Endothelial cell of umbilical vein (primary cell): ENCODE results near the gene SPRED2. TPM values are rescaled to one million over a fixed set of nuclear protein-coding genes. Genes with fewer than 3 reads are reported as not detected.

Experiments
- BruUV-seq: library from RNA; stranded (reverse); fragments of 400-500 nt; replicated peaks from 2 replicates; lab custom pipeline; 2021; lab: Mats Ljungman, UMichigan
- CTCF ChIA-PET: fragments of 300-600, 350-600 bp; sonication (Branson Sonifier 250); formaldehyde crosslinking; loops from one replicate; lab custom pipeline; 2021; ENCODE audit warnings: antibody characterized with exemption, inconsistent platforms; lab: Charles Lee
- POLR2A ChIA-PET: fragments of 300-600, 350-600 bp; sonication (Branson Sonifier 250); formaldehyde crosslinking; loops from one replicate; lab custom pipeline; 2021; ENCODE audit warnings: antibody characterized with exemption, inconsistent platforms; lab: Charles Lee
- DNase-seq: peaks from one replicate; pipeline ENCODE4 v3.0.0-alpha.2; 2011; ENCODE audit warnings: low read depth, low spot score
- FAIRE-seq: peaks from 2 replicates; lab custom pipeline; 2011; peaks lifted over from hg19 to GRCh38; lab: Jason Lieb, UNC
- H2AFZ ChIP-seq: 2 replicates; pipeline ENCODE4 v1.6.0; 2012; ENCODE audit warnings: low read depth, low read length, control low read depth, inconsistent platforms
- H3K27ac ChIP-seq: 2 replicates; pipeline ENCODE4 v1.5.1; 2011; ENCODE audit warnings: low read depth, mild to moderate bottlenecking, control low read depth, low read length, moderate library complexity; ENCODE audit not compliant: insufficient read depth
- H3K27me3 ChIP-seq, 2 experiments: 2 replicates each; pipeline versions ENCODE4 v1.6.0 to v1.6.1; 2011; ENCODE audit warnings: low read length in 2 of 2, mixed read lengths in 1 of 2; ENCODE audit not compliant: control insufficient read depth in 2 of 2, insufficient read depth in 2 of 2
- H3K36me3 ChIP-seq, 2 experiments: 2 replicates in 1 of 2; 3 replicates in 1 of 2; pipeline ENCODE4 v1.5.1; 2011; ENCODE audit warnings: low read length in 2 of 2, mild to moderate bottlenecking in 1 of 2, moderate library complexity in 1 of 2; ENCODE audit not compliant: control insufficient read depth in 2 of 2, insufficient read depth in 2 of 2; ENCODE audit errors: extremely low read depth in 1 of 2
- H3K4me1 ChIP-seq: 3 replicates; pipeline ENCODE4 v1.5.1; 2011; ENCODE audit warnings: mild to moderate bottlenecking, low read length; ENCODE audit not compliant: control insufficient read depth, insufficient read depth; ENCODE audit errors: extremely low read depth
- H3K4me2 ChIP-seq: 2 replicates; pipeline ENCODE4 v1.6.1; 2011; ENCODE audit warnings: low read length, control low read depth, mixed read lengths; ENCODE audit not compliant: insufficient read depth
- H3K4me3 ChIP-seq, 3 experiments: fragments of 200-600 bp in 1 of 3; sonication (generic), shearing (Covaris generic) in 1 of 3; replicated peaks in 1 of 3; 2 replicates each; pipeline ENCODE4 v1.5.1; 2011 to 2016; ENCODE audit warnings: control low read depth in 3 of 3, low read length in 3 of 3, mild to moderate bottlenecking in 2 of 3, inconsistent platforms in 1 of 3, low read depth in 1 of 3, moderate library complexity in 1 of 3; ENCODE audit not compliant: insufficient read depth in 1 of 3
- H3K79me2 ChIP-seq: 2 replicates; pipeline ENCODE4 v1.6.0; 2012; ENCODE audit warnings: low read length, inconsistent platforms; ENCODE audit not compliant: control insufficient read depth, insufficient read depth
- H3K9ac ChIP-seq: replicated peaks from 2 replicates; pipeline ENCODE3; 2011; ENCODE audit warnings: low read length, control low read depth; ENCODE audit not compliant: insufficient read depth; ENCODE audit errors: extremely low read depth
- H3K9me1 ChIP-seq: replicated peaks from 3 replicates; pipeline ENCODE4 v1.6.0; 2011; ENCODE audit warnings: mild to moderate bottlenecking, low read length; ENCODE audit not compliant: control insufficient read depth, insufficient read depth; ENCODE audit errors: extremely low read depth
- H3K9me3 ChIP-seq: replicated peaks from 2 replicates; pipeline ENCODE4 v1.5.1; 2012; ENCODE audit warnings: low read length, inconsistent platforms; ENCODE audit not compliant: control insufficient read depth, insufficient read depth
- H4K20me1 ChIP-seq: replicated peaks from 2 replicates; pipeline ENCODE3; 2011; ENCODE audit warnings: mild to moderate bottlenecking, low read length; ENCODE audit not compliant: control insufficient read depth, insufficient read depth; ENCODE audit errors: extremely low read depth
- CTCF ChIP-seq, 2 donors: IDR thresholded peaks; 1 replicate in 1 of 2; 2 replicates in 1 of 2; pipeline ENCODE4 v1.5.1; 2011; ENCODE audit warnings: low read length in 2 of 2, mild to moderate bottlenecking in 2 of 2, moderate library complexity in 2 of 2, control low read depth in 1 of 2, inconsistent platforms in 1 of 2, low read depth in 1 of 2; ENCODE audit not compliant: insufficient read depth in 1 of 2; ENCODE audit errors: extremely low read depth in 1 of 2
- EZH2 ChIP-seq: IDR thresholded peaks from 2 replicates; pipeline ENCODE4 v1.6.1; 2012; ENCODE audit warnings: borderline replicate concordance, low read depth, mild to moderate bottlenecking, moderate library complexity, low read length, inconsistent platforms; ENCODE audit not compliant: severe bottlenecking
- FOS ChIP-seq: IDR thresholded peaks from 2 replicates; pipeline ENCODE4 v1.6.1; 2011; ENCODE audit warnings: mild to moderate bottlenecking, low read length, moderate library complexity, borderline replicate concordance; ENCODE audit not compliant: insufficient read depth
- GATA2 ChIP-seq: IDR thresholded peaks from 2 replicates; pipeline ENCODE4 v1.7.0; 2011; ENCODE audit warnings: low read depth, mild to moderate bottlenecking, moderate library complexity, mixed read lengths, low read length; ENCODE audit not compliant: insufficient read length, insufficient read depth
- JUN ChIP-seq: IDR thresholded peaks from 2 replicates; pipeline ENCODE4 v1.6.1; 2011; ENCODE audit warnings: borderline replicate concordance, low read depth; ENCODE audit not compliant: insufficient read length, insufficient read depth
- MYC ChIP-seq: IDR thresholded peaks from one replicate; pipeline ENCODE4 v1.6.1; 2011; ENCODE audit warnings: mild to moderate bottlenecking, low read depth, low read length
- POLR2A ChIP-seq: IDR thresholded peaks from 2 replicates; pipeline ENCODE4 v1.6.1; 2012; ENCODE audit warnings: low read depth, mild to moderate bottlenecking, control low read depth, low read length
- POLR2AphosphoS5 ChIP-seq: IDR thresholded peaks from 2 replicates; pipeline ENCODE4 v1.6.1; 2012; ENCODE audit warnings: low read depth, mild to moderate bottlenecking, control low read depth, low read length, moderate library complexity; ENCODE audit not compliant: insufficient read depth
- dilution Hi-C: fragments of 300-500 bp; cut with MboI; formaldehyde crosslinking; loops from one replicate; pipeline ENCODE4 v1.15.0; 2019; ENCODE audit warnings: low sequenced_read_pairs; ENCODE audit not compliant: extremely low pct_ligation_motif_present
- intact Hi-C: fragments of 100-400 bp; cut with micrococcal nuclease; formaldehyde crosslinking; loops from one replicate; pipeline ENCODE4 v1.10.0; 2022
- polyA plus RNA-seq, 4 experiments: library from polyadenylated mRNA; depleted of rRNA in 3 of 4; stranded (reverse) in 3 of 4; unstranded in 1 of 4; fragments of >200 nt; gene quantifications; 2 replicates each; pipeline versions ENCODE4 v1.2.1 to v1.2.3, GENCODE V29; 2011 to 2012; ENCODE audit warnings: missing spikeins in 1 of 4
- total RNA-seq: library from RNA; stranded (reverse); gene quantifications from 2 replicates; pipeline ENCODE4 v1.2.3, GENCODE V29; 2021
- TF ChIP-seq, protein P1 (sequence below): IDR thresholded peaks from 2 replicates; pipeline ENCODE4 v1.6.1; 2011; ENCODE audit not compliant: insufficient read depth, insufficient read length

Gene SPRED2
- total and polyA plus RNA-seq, 2 donors (not counting 3 experiments of a cell fraction or from before 2014, with no cell fraction given): 3.6 to 9.6 TPM

- Histone ChIP-seq H3K4me2 (no peak overlapping the region), H4K20me1 (no peaks in the 10 kb centered on the region), H3K36me3 (no peaks in the 10 kb centered on the region), H3K9me3 (no peaks in the 10 kb centered on the region), H3K79me2 (no peaks in the 10 kb centered on the region), H3K4me1 (no peaks in the 10 kb centered on the region), H3K27ac (no peak overlapping the region), H3K27me3 (no peaks in the 10 kb centered on the region), H3K4me3 (no peak overlapping the region), H3K9me1 (no peaks in the 10 kb centered on the region), H2AFZ (no peak overlapping the region), H3K9ac (no peak overlapping the region)
- DNase-seq: no peak
- ChIA-PET CTCF (interaction anchor here (1.0 kb wide), 1 partner anchor 14 kb away, joined by 3 read pairs; no protein-coding TSS in a partner anchor), POLR2A (no interaction called here)
- dilution Hi-C loops: no loop called here
- intact Hi-C loops: no loop called here
- no peak for FAIRE-seq
- BruUV-seq: no TSS peak
- TF ChIP-seq EZH2: no peak
- TF ChIP-seq JUN: no peak
- TF ChIP-seq MYC: no peak
- TF ChIP-seq POLR2AphosphoS5: no peak
- TF ChIP-seq, protein P1, sequence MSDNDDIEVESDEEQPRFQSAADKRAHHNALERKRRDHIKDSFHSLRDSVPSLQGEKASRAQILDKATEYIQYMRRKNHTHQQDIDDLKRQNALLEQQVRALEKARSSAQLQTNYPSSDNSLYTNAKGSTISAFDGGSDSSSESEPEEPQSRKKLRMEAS: no peak
- no peak for TF ChIP-seq GATA2
- no peak for TF ChIP-seq CTCF (IDR thresholded peaks at IDR 0.05; ENCODE audit: extremely low read depth in 1 of 2, insufficient read depth in 1 of 2, low read depth in 1 of 2, low read length in 2 of 2)
- no peak for TF ChIP-seq POLR2A
- TF ChIP-seq FOS: no peak
Observed at GRCh38 chr2:65325066-65325465, 107.3 kb downstream of the SPRED2 start.
